RWPE2 (cell line): Measurements from ENCODE around the gene KISS1R.
"Not testable (repeated sequence)": the region's sequence is repeated elsewhere in the genome, so short reads cannot be mapped to it uniquely, and the experiment has no call there.

Experiments
- ATAC-seq: fragments of 200-7000 bp; cut with Tn5 transposase; 3 replicates; pipeline ENCODE4 v1.9.1; 2021; ENCODE audit warnings: low read depth
- DNase-seq: peaks from one replicate; pipeline ENCODE4 v3.0.0-alpha.2; 2020; ENCODE audit warnings: low spot score
- H3K27ac ChIP-seq: fragments of 450-650 bp; 2 replicates; pipeline ENCODE4 v1.5.1; 2017; ENCODE audit warnings: mild to moderate bottlenecking; ENCODE audit not compliant: poor library complexity, severe bottlenecking
- H3K27me3 ChIP-seq: fragments of 250-450 bp; sonication (Bioruptor Pico); 2 replicates; pipeline ENCODE4 v1.5.1; 2021; ENCODE audit warnings: mild to moderate bottlenecking, moderate library complexity; ENCODE audit not compliant: insufficient read depth, poor library complexity, severe bottlenecking
- H3K36me3 ChIP-seq: fragments of 250-450 bp; sonication (Bioruptor Pico); 2 replicates; pipeline ENCODE4 v1.5.1; 2020; ENCODE audit warnings: low read depth, mild to moderate bottlenecking, moderate library complexity
- H3K4me1 ChIP-seq: fragments of 250-450 bp; sonication (Bioruptor Pico); 2 replicates; pipeline ENCODE4 v1.5.1; 2021; ENCODE audit warnings: mild to moderate bottlenecking, moderate library complexity; ENCODE audit not compliant: insufficient read depth, poor library complexity, severe bottlenecking
- H3K4me3 ChIP-seq: fragments of 250-450 bp; sonication (Bioruptor Pico); 2 replicates; pipeline ENCODE4 v1.5.1; 2021; ENCODE audit warnings: mild to moderate bottlenecking, moderate library complexity; ENCODE audit not compliant: severe bottlenecking
- H3K9me3 ChIP-seq: fragments of 250-450 bp; sonication (Bioruptor Pico); 2 replicates; pipeline ENCODE4 v1.5.1; 2021; ENCODE audit warnings: mild to moderate bottlenecking, moderate library complexity; ENCODE audit not compliant: severe bottlenecking
- CTCF ChIP-seq: fragments of 450-650 bp; IDR thresholded peaks from one replicate; pipeline ENCODE4 v1.5.1; 2017; ENCODE audit warnings: mild to moderate bottlenecking, moderate library complexity; ENCODE audit not compliant: poor library complexity, severe bottlenecking

Gene KISS1R

GRCh38 chr19:878751-879561 lies 38.2 kb upstream of the KISS1R start:
- not testable (repeated sequence) for H3K27ac ChIP-seq, H3K4me3 ChIP-seq, ATAC-seq, H3K9me3 ChIP-seq, H3K4me1 ChIP-seq, DNase-seq, H3K27me3 ChIP-seq
- H3K36me3 ChIP-seq = peaks cover 21% of the 10 kb centered on the region

- Histone ChIP-seq H3K9me3 (no peaks in the 10 kb centered on the region), H3K27me3 (no peaks in the 10 kb centered on the region), H3K27ac (no peak overlapping the region), H3K36me3 (peaks cover 27% of the 10 kb centered on the region), H3K4me3 (no peak overlapping the region), H3K4me1 (no peaks in the 10 kb centered on the region)
- no peak for DNase-seq
- no peak for ATAC-seq
- TF ChIP-seq CTCF = no peak
These were observed 37.3 kb upstream of the KISS1R start for GRCh38 chr19:879711-880438.

- H3K4me3 ChIP-seq = no peak overlapping the region
- no peaks in the 10 kb centered on the region for H3K9me3 ChIP-seq
- no peak for TF ChIP-seq CTCF
- peaks cover 29% of the 10 kb centered on the region for H3K36me3 ChIP-seq
- ATAC-seq (no peak), DNase-seq (no peak)
- no peaks in the 10 kb centered on the region for H3K27me3 ChIP-seq
- no peak overlapping the region for H3K27ac ChIP-seq
- no peaks in the 10 kb centered on the region for H3K4me1 ChIP-seq
These were observed 35.6 kb upstream of the KISS1R start for GRCh38 chr19:881385-882071.

- no peak for TF ChIP-seq CTCF
- Histone ChIP-seq H3K36me3 (peaks cover 33% of the 10 kb centered on the region), H3K27me3 (no peaks in the 10 kb centered on the region), H3K9me3 (no peaks in the 10 kb centered on the region), H3K4me3 (no peak overlapping the region), H3K27ac (no peak overlapping the region), H3K4me1 (no peaks in the 10 kb centered on the region)
- ATAC-seq (no peak), DNase-seq (no peak)
These were observed 34.1 kb upstream of the KISS1R start for GRCh38 chr19:882871-883497.

- Histone ChIP-seq H3K27ac (no peak overlapping the region), H3K4me1 (no peaks in the 10 kb centered on the region), H3K9me3 (no peaks in the 10 kb centered on the region), H3K36me3 (peaks cover 33% of the 10 kb centered on the region), H3K27me3 (no peaks in the 10 kb centered on the region), H3K4me3 (no peak overlapping the region)
- TF ChIP-seq CTCF = peak; percentile 29
- no peak for DNase-seq
- peak; percentile 82 for ATAC-seq
These were observed 33.4 kb upstream of the KISS1R start for GRCh38 chr19:883661-884211.
